DOHH2 (cell line): ENCODE data around the gene TFF2.

Source experiments
- H3F3A ChIP-seq: fragments of 200-600 bp; sonication (generic), shearing (Covaris generic); 2 replicates; pipeline ENCODE4 v1.6.0; 2016; ENCODE audit warnings: antibody characterized with exemption, mild to moderate bottlenecking; ENCODE audit not compliant: control insufficient read depth, insufficient read depth
- H3K27ac ChIP-seq: fragments of 200-600 bp; sonication (generic); 2 replicates; pipeline ENCODE4 v1.5.1; 2014; ENCODE audit warnings: low read depth, mild to moderate bottlenecking, low read length, moderate library complexity
- H3K27me3 ChIP-seq: fragments of 200-600 bp; sonication (generic); 2 replicates; pipeline ENCODE4 v1.6.1; 2014; ENCODE audit warnings: mild to moderate bottlenecking, low read length, mixed read lengths; ENCODE audit not compliant: control insufficient read depth
- H3K36me3 ChIP-seq: fragments of 200-600 bp; sonication (generic); 2 replicates; pipeline ENCODE4 v1.6.1; 2014; ENCODE audit warnings: mild to moderate bottlenecking, low read length, moderate library complexity, mixed read lengths; ENCODE audit not compliant: control insufficient read depth
- H3K4me1 ChIP-seq: fragments of 200-600 bp; sonication (generic); 2 replicates; pipeline ENCODE4 v1.6.1; 2014; ENCODE audit warnings: mild to moderate bottlenecking, low read length, mixed read lengths; ENCODE audit not compliant: control insufficient read depth
- H3K4me2 ChIP-seq: fragments of 200-600 bp; sonication (generic); 2 replicates; pipeline ENCODE4 v1.6.0; 2014; ENCODE audit warnings: mild to moderate bottlenecking, low read length, moderate library complexity
- H3K4me3 ChIP-seq: fragments of 200-600 bp; sonication (generic); 2 replicates; pipeline ENCODE4 v1.5.1; 2014; ENCODE audit warnings: mild to moderate bottlenecking, low read length, mixed read lengths
- H3K79me2 ChIP-seq: fragments of 200-600 bp; sonication (generic); 2 replicates; pipeline ENCODE4 v1.6.1; 2014; ENCODE audit warnings: mild to moderate bottlenecking, low read length, mixed read lengths; ENCODE audit not compliant: control insufficient read depth
- H3K9me2 ChIP-seq: fragments of 200-600 bp; sonication (generic); replicated peaks from 2 replicates; pipeline ENCODE4 v1.6.1; 2014; ENCODE audit warnings: mild to moderate bottlenecking, low read length, mixed read lengths; ENCODE audit not compliant: control insufficient read depth
- H3K9me3 ChIP-seq: fragments of 200-600 bp; sonication (generic); 2 replicates; pipeline ENCODE4 v1.6.1; 2014; ENCODE audit warnings: antibody characterized with exemption, low read length, mixed read lengths; ENCODE audit not compliant: control insufficient read depth, insufficient read depth
- H4K20me1 ChIP-seq: fragments of 200-600 bp; sonication (generic); 2 replicates; pipeline ENCODE4 v1.6.0; 2014; ENCODE audit warnings: low read depth, mild to moderate bottlenecking, antibody characterized with exemption, low read length, moderate library complexity; ENCODE audit not compliant: control insufficient read depth, insufficient read depth
- CTCF ChIP-seq: fragments of 200-600 bp; sonication (generic); IDR thresholded peaks from one replicate; pipeline ENCODE4 v1.5.1; 2014; ENCODE audit warnings: antibody characterized with exemption, mild to moderate bottlenecking, low read depth, low read length; ENCODE audit not compliant: poor library complexity, severe bottlenecking
- EZH2phosphoT487 ChIP-seq: fragments of 200-600 bp; sonication (generic); IDR thresholded peaks from 2 replicates; pipeline ENCODE4 v1.6.1; 2017; ENCODE audit warnings: borderline replicate concordance, mild to moderate bottlenecking, antibody characterized with exemption, low read length, moderate library complexity, mixed read lengths

TFF2 gene

GRCh38 chr21:42375966-42376337, 25.2 kb upstream of the TFF2 start:
- Histone ChIP-seq H3K27ac (no peak overlapping the region), H3K9me3 (no peaks in the 10 kb centered on the region), H3K4me1 (peaks cover 8% of the 10 kb centered on the region), H3K9me2 (no peaks in the 10 kb centered on the region), H3K27me3 (peaks cover 18% of the 10 kb centered on the region), H3K79me2 (no peaks in the 10 kb centered on the region), H3K36me3 (no peaks in the 10 kb centered on the region), H3K4me3 (no peak overlapping the region), H3K4me2 (no peak overlapping the region), H4K20me1 (no peaks in the 10 kb centered on the region), H3F3A (no peaks in the 10 kb centered on the region)
- no peak for TF ChIP-seq CTCF
- TF ChIP-seq EZH2phosphoT487 = no peak

GRCh38 chr21:42375506-42375905, 24.7 kb upstream of the TFF2 start:
- TF ChIP-seq CTCF = no peak
- no peak for TF ChIP-seq EZH2phosphoT487
- no peak overlapping the region for H3K4me3 ChIP-seq
- H3K9me3 ChIP-seq = no peaks in the 10 kb centered on the region
- H3K27ac ChIP-seq = no peak overlapping the region
- H3K27me3 ChIP-seq = peaks cover 18% of the 10 kb centered on the region
- no peaks in the 10 kb centered on the region for H3K36me3 ChIP-seq
- H3K4me1 ChIP-seq = peaks cover 8% of the 10 kb centered on the region
- no peak overlapping the region for H3K4me2 ChIP-seq
- H3K9me2 ChIP-seq = no peaks in the 10 kb centered on the region
- no peaks in the 10 kb centered on the region for H4K20me1 ChIP-seq
- H3K79me2 ChIP-seq = no peaks in the 10 kb centered on the region
- H3F3A ChIP-seq = no peaks in the 10 kb centered on the region

- TF ChIP-seq EZH2phosphoT487 = no peak
- TF ChIP-seq CTCF = no peak
- H3K4me3 ChIP-seq = no peak overlapping the region
- no peak overlapping the region for H3K4me2 ChIP-seq
- H3K79me2 ChIP-seq = no peaks in the 10 kb centered on the region
- no peaks in the 10 kb centered on the region for H3K9me3 ChIP-seq
- H3K27ac ChIP-seq = no peak overlapping the region
- H3K36me3 ChIP-seq = no peaks in the 10 kb centered on the region
- H3F3A ChIP-seq = no peaks in the 10 kb centered on the region
- H3K4me1 ChIP-seq = peaks cover 8% of the 10 kb centered on the region
- H3K27me3 ChIP-seq = peaks cover 18% of the 10 kb centered on the region
- H3K9me2 ChIP-seq = no peaks in the 10 kb centered on the region
- H4K20me1 ChIP-seq = no peaks in the 10 kb centered on the region
Observed at GRCh38 chr21:42374864-42375499, 24.2 kb upstream of the TFF2 start.
